ENCODE results near the gene KCNJ16.

KCNJ16 gene

DNA sequence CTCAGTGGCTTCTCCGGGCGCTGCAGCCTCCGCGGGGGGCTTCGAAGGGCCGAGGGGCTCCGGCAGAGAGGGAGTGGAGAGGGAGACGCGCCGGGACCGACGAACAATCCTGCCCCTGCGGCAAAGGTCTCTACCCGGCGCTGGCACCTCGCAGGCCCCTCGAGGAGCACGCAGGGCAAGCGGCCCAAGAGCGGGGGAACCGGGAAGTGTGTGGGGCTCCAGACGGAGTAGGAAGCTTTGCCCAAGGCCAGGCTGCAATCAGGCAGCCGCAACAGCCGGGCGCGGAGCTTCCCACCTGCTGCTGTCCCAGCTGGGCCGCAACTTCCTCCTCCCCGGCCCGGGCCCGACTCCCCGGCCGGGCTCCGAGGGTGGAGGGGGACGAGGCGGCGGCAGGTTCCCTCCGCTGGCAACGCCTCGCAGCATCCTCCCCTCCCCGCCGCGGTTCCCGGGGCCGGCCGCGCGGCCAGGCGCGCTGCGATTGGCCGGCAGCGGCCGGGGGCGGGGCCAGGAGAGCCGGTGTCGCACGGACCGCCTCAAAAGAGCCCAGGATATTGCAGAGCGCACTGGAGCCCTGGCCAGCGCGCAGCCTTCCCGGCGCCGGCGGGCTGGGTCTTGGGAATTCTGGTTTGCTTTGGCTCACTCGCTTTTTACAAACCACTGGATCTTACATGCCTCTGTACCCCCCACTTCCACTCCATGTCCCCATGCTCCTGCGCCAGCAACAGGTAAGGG lies 94.1 kb downstream of the KCNJ16 start, which contains the start of gene KCNJ2:
TSS of gene KCNJ2 (plus strand) at position 556 of the 732 bp plus-strand sequence. CDS start 5,508 bp downstream, outside the sequence.
- DNase-seq (ENCODE audit: low read depth in 2 of 2, low spot score in 1 of 2), result no peak

- no peak for DNase-seq (ENCODE audit: low read depth in 2 of 2, low spot score in 1 of 2)
Observed at GRCh38 chr17:70169709-70170597, 94.9 kb downstream of the KCNJ16 start.

DNA sequence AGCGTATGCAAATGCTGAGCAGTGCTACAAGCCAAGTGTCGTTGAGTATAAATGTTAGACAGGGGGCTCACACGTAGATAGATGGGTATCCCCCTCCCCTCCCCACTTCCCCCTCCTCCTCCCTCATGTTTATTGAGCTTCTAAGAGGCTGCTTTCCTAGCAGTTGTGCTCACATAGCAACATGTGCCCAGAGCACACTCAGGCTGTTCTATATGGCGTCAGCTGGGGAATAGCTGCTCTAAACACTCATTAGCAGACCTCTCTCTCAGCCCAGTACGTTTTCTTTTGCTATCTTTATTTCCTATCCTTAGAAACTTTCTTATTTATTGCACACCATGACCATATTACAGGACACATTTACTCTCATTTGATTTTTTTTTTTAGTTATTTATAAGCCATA lies 96.1 kb downstream of the KCNJ16 start:
- DNase-seq (ENCODE audit: low read depth in 2 of 2, low spot score in 1 of 2), result no peak

DNA sequence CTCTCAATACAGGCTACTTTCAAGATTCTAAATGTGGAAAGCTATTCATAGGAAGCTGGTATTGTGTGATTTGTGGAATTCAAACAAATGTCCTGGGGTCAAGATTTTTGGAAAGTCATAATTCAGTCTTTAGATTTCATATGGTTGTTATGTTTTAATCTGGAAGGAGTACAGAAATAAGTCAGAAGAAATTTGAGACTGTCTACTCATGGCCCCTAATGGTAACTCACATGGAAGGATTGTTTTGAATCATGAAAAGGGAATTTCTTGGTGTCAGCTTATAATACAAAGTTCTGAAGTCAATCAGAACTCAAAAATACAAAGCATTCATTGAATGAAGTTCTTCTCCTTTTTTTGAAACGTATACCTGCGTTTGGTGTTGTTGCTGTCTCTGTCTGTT lies 97.4 kb downstream of the KCNJ16 start:
- DNase-seq (ENCODE audit: low read depth in 2 of 2, low spot score in 1 of 2), result no peak

- no peak for DNase-seq (ENCODE audit: low read depth in 2 of 2, low spot score in 1 of 2)
Observed at GRCh38 chr17:70172923-70173322, 97.9 kb downstream of the KCNJ16 start.

GRCh38 chr17:70173681-70174080 lies 98.7 kb downstream of the KCNJ16 start:
- DNase-seq (ENCODE audit: low read depth in 2 of 2, low spot score in 1 of 2), result no peak

DNA sequence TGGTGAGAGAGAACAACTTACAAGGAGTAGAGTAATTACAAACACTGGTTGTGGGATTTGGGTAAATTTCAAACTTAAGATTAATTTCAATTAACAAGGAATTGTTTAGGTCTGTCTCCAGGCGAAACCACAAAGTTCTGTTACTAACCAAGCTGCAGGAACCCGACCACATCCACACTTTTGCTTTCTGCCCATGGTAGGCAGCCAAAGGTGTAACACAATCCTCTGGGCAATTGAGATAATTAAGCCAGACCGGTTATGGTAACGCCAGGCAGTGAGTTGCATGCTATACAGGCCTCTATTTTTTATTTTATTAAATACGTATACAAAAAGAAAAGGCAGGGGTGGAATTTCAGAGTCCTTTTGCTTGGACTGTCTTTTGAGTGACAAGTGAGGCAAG lies 106.4 kb downstream of the KCNJ16 start:
- no peak for DNase-seq (ENCODE audit: low read depth in 2 of 2, low spot score in 1 of 2)

- DNase-seq (ENCODE audit: low read depth in 2 of 2, low spot score in 1 of 2), result no peak
Observed at GRCh38 chr17:70181866-70182265, 106.8 kb downstream of the KCNJ16 start.

GRCh38 chr17:70183508-70183907 lies 108.5 kb downstream of the KCNJ16 start:
- no peak for DNase-seq (ENCODE audit: low read depth in 2 of 2, low spot score in 1 of 2)

DNA sequence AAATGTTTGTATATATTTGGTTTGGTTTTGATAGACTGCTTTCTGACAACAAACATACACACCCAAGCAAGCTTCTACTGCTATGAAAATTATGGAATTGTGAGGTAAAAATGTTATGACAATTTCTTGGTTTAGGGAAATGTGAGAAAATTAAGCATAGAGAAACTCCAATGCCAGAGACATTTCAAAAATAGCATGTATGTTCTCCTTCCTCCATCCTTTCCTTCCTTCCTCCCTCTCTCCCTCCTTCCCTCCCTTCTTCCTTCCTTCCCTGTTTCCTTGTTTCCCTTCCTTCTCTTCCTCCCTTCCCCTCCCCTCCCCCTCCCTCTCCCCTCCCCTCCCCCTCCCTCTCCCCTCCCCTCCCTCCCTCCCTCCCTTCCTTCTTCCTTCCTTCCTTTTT lies 109.2 kb downstream of the KCNJ16 start:
- no peak for DNase-seq (ENCODE audit: low read depth in 2 of 2, low spot score in 1 of 2)

GRCh38 chr17:70184770-70185169 lies 109.7 kb downstream of the KCNJ16 start:
- DNase-seq (ENCODE audit: low read depth in 2 of 2, low spot score in 1 of 2), result no peak

Data from stimulated activated CD8-positive, alpha-beta memory T cell treated with anti-CD3 and anti-CD28 coated beads, Interleukin-4, amount 100 ng/mL, for 1 hour (primary cell).